Measurements from ENCODE around the gene LTB.

DNA sequence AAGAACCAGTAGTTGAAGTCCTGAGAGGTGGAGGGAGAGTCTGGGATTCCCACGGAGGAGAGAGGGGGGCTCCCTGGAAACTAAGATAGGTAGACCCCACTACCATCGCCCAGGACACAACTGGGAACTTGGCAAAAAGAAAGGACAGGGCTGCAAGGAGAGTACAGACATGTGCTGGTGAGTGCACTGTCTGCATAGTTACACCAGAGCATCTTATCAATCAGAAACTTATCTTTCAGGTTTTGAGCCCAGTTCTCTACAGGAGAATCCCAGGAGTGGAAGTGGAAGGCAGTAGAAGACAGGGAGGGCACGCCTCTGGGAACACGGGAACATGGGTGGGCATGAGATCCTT is 22.6 kb downstream of the LTB start:
- TF ChIP-seq POLR2A (IDR thresholded peaks at IDR 0.05) = no peak
- TF ChIP-seq, protein P1, sequence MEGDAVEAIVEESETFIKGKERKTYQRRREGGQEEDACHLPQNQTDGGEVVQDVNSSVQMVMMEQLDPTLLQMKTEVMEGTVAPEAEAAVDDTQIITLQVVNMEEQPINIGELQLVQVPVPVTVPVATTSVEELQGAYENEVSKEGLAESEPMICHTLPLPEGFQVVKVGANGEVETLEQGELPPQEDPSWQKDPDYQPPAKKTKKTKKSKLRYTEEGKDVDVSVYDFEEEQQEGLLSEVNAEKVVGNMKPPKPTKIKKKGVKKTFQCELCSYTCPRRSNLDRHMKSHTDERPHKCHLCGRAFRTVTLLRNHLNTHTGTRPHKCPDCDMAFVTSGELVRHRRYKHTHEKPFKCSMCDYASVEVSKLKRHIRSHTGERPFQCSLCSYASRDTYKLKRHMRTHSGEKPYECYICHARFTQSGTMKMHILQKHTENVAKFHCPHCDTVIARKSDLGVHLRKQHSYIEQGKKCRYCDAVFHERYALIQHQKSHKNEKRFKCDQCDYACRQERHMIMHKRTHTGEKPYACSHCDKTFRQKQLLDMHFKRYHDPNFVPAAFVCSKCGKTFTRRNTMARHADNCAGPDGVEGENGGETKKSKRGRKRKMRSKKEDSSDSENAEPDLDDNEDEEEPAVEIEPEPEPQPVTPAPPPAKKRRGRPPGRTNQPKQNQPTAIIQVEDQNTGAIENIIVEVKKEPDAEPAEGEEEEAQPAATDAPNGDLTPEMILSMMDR (IDR thresholded peaks at IDR 0.05) = no peak

Data from thyroid gland (tissue), 4 donors.